HT-29 (cell line): ENCODE measurements around the gene RGS6. TPM values are rescaled to one million over a fixed set of nuclear protein-coding genes. Genes with fewer than 3 reads are reported as not detected.
A peak's percentile ranks its signal among the peaks of the same experiment; 100 is the strongest.

ENCODE experiments used
- DNase-seq: peaks from one replicate; pipeline ENCODE4 v3.0.0-alpha.2; 2015; ENCODE audit warnings: low spot score
- total RNA-seq: library from RNA; depleted of rRNA; stranded (reverse); fragments of >200 nt; shearing (Covaris generic); gene quantifications from 2 replicates; pipeline ENCODE4 v1.2.3, GENCODE V29; 2014

Gene RGS6
- total RNA-seq, 1 experiment from 2014 or later: not detected

DNA sequence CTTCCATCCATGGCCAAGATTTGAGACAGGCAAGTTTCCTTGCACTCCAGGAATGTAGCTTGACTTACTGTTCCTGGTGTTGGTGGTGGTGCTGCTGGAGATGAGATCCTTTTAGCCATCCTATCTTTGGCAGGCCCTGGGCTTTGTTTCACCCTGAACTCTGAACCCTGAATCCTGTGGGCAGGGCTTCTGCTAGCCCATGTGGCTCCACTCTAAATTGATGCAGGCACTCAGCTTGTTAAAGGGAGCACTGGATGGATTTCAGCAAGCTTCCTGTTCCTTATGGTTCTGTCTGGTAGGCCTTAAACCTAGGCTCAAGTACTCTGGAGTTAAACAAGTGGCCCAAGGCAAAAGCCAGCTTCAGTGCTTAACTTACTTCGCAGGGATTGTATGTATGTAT, 138.2 kb downstream of the RGS6 start:
- no peak for DNase-seq

DNA sequence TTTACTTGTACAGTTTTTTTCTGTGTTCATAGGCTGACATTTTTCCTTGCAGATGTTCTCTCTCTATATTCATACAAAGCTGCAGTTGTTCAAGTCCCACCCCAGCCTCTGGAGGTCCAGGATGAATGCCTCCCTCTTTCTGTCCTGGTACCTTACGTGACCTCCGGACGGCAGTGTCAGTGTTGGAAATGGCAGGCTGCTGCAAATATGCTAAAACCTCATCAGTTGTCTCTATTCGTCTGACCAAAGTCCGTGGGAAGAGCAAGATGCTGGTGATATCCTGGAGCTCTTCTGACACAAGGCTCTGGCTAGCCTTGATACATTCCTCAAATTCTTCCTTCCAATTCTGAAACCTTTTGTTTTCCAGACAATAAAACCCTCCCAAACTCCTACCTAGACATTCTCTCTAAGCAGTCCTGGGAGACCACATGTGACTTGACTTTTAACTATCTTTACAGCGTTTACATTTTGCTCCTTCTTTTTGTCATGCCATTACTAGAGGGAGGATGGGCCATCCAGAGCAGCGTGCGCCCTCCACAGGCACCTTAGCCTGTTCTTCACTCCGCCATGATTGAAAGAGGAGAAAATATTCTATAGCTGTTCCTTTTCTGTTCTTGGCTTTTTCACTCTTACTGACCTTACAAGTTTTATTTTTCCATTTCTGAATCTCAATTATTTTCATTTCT, 143.6 kb downstream of the RGS6 start:
- DNase-seq: no peak

DNA sequence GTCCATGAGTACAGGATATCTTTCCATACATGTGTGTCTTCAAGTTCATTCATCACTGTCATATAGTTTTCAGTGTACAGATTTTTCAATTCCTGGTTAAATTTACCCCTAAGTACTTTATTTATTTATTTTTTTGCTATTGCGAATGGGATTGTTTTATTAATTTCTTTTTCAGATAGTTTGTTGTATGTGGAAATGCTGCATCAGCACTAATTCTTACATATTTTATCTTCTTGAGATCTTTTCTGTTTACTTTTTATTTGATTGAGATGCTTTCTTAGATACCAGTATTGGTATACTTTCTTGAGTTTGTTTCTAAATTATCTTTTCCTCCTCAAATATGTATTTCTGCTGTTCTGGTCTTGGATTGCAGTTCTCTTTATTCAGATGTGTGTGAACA, 148.9 kb downstream of the RGS6 start:
- DNase-seq: no peak

DNA sequence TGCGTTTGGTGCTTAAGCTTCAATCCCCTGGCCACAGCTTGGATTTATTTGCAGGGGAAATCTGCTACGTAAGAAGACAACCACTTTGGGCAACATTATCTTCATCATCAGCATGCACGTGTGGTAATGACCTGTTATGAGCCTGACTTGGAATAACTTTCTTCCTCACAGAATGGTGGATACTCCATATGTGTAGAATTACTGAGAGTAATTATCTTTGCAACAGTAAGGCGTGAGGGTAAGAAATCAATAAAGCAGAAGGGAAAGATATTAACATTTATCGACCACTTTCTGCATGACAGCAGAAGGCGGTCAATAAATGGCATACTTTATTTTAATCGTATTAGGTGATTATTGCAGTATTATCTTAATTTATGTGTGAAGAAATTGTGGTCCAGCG, 152.7 kb downstream of the RGS6 start:
- DNase-seq: no peak

DNA sequence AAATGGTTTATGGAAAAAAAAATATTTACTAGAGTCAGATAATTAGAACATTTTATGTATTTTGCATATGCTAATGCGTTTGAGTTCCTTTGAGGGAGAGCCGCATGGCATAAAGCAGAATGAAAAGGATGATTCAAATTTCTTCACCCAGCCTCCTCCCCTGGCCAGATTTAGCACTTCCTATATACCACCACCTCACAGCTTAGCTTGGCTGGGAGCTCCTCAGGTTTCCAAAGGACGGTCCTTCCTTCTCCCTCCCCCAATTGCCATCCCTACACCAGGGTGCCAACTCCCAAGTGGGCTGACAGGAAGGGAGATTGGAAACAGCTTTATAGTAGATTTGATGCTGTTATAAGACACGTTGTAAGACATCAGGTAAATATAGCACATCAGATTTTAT, 157.4 kb downstream of the RGS6 start:
- DNase-seq: no peak

DNA sequence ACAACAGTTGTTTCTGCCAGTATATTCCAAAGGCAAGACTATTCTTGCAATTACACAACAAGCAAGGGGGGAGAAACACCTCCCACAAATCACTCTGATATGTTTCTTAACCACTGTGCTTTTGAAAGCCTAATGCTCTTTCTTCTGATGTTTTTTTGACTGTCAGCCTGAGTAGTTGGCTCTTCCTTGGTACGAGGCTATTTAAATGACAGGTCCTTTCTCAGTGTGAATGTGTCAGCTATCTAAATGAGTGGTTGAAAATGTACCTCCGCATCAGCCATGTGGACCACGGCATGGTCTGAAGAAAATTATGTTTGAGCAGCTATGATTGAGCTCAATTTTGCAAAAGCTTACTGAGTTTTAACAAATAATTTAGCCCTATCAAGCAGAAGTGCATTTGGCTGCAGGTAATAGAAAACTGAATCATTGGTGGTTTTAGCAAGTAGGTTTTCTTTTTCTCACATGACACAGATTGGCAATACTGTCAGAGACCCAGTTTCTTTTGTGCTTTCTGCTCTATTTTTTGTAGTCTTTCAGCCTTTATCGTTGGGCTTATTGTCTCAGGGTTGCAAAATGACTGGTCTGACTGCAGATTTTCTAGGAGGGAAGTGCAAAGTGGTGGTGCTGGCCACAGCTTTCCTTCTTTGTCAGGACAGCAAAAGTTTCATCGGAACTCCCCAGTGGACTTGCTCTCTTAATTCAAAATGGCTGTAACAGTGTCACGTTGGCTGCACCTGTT, 162.8 kb downstream of the RGS6 start:
- no peak for DNase-seq

DNA sequence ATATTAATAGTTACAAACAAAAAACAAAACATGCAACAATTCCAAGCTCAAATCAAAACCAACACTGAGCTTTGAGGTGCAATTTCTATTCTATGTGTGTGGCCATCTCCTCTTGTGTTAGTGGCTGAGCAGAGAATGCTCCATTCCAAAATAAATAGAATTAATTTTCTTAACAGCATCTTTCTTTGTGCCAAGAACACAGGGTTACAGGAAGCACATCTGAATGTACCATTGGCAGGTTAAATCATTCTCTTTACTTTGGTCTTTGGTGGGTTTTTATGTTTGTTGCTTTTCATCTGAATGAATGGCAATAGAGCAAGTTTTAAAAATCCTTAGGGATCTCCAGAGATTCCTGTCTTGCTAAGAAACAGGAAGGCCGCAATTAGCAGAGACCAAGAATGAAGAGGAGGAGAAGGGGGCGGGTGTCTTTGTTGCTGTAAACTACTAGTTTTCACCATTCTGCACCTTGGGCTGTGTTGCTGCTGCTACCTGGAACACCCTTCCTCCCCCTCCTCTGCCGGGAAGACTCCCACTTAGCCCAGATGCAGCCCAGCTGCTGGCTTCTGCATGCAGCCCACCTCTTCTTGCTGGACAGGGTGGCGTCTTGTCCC, 165.0 kb downstream of the RGS6 start:
- no peak for DNase-seq

DNA sequence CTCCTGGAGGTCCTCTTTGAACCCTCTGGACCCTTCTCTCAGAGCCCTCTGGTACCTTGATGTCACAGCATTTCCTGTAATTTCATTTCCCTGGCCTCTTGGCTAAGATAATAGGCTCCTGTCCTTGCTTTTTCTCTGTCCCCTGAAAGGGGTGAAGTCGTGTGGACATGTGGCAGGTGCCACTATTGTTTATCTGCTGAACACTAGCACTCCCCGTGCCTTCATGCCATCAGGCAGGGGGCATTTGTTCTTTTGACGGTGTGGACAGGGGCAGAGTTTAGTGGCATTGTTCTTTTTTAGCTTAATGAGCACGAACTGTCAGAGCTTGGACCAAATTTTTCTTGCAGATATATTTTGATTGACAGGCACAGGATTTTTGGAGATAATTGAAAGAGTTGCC, 166.0 kb downstream of the RGS6 start:
- DNase-seq: no peak

DNA sequence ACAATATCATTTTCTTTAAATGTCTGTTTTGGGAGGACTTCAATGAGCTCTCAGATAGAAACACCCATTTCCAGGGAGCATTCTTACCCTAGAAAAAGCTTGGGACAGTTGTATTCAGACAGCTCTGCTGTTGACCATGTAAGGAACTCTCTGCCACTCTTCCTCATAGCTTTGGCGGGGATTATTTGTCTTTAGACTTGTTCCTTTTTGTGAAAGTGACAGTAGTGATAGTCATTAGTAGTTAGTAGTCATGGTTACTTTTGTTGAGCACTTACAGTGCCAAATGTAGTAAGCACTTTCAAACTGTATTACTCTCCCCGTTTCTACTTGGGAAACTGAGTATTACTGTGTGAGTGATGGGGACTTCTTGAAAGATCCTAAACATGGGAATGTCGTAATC, 167.3 kb downstream of the RGS6 start:
- DNase-seq: no peak

DNA sequence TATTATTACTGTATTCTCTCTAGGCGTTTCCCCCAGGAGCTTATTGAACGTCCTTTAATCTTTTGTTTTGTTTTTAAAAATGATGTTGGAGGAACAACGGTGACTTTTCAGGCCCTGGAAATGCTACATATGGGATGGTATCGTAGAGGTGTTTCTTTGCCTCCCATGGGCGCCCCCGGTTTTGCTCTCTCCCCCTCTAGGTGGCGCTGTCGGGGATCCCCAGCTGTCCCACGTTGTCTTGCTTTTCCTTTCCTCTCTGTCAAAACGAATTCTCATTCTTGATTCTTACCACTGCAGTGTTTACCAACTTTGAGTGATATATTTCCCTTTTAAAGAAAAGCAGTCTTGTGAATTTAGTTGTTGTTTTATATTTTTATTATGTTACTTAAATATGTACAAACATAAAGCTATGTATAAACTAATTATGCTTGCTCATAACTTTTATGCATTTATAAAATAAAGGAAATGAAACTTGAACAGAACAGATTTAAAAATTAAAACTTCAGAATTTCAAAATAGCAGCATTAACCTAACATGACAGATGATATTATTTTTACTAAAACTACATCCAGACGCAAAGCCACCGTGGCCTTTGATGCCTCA, 171.9 kb downstream of the RGS6 start:
- peak; percentile 32 for DNase-seq

DNA sequence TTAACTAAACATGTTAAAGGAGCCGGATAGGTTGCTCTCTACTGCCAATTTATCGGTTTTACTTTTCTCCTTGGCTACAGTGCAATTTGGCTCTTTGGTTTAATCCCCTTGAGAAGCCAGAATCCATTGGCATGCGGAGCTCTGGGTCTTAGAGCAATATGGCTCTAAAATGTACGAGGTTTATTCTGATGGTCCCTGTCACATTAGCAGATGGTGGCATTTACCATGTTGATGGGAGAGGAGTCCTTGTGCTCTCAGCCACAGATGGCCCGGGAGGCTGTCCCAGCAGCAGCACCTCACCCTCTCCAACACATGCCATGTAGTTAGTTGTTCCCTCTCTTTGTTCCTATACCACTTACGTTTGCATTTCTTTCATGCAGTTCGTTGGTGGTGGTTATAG, 179.7 kb downstream of the RGS6 start:
- DNase-seq: no peak

DNA sequence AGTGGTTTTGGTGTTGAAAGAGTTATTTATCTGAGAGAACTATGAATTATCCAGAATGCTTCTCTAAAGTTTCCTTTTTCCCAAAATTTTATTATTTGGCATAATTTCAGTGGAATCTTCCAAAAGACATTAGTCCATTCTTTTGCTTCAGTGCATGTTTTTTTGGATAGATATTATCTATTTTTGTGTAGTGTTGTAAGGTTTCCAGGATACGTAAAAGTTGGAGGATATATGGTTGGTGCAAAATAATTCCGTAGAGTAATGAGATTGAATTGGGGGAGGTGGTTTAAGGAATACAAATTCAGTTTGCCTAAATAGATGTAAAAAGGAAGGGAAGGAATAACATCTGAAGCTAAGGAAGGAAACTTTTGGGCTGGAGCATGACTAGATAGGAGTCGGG, 186.6 kb downstream of the RGS6 start:
- DNase-seq: no peak

DNA sequence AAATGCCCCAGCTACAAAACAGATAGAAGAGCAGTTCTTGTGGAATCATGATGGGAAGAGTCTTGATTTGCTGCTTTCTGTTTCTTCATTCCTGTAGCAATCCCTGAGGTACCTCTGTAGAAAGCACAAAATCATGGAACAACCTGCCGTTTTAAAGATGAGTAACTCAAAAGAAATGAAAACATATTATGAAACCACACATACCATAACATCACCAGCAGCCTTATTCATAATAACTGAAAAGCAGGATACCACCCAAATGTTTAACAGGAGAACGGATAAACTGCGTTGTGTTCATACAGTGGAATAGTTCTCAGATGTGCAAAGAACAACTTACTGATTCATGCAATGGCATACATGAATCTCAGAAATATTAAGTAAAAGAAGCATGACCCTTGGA, 188.1 kb downstream of the RGS6 start:
- DNase-seq: no peak

DNA sequence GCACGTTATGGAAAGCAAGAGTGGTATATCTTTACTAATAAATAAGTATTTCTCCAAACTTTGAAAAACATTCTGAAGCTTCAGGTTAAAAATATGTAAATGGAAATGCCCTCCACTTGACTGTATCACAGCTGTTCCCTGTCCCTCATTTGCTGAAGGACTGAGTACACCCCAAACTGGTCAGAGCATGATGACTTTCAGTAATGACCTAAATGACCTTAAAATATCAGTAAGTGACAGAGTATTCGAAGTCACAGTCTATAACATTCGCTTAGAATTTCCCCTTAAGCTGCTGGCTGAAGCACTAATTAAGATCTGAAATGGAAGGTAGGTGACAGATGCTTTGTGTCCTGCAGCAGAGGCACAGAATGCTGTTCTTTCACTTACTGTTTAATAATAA, 191.5 kb downstream of the RGS6 start:
- no peak for DNase-seq

DNA sequence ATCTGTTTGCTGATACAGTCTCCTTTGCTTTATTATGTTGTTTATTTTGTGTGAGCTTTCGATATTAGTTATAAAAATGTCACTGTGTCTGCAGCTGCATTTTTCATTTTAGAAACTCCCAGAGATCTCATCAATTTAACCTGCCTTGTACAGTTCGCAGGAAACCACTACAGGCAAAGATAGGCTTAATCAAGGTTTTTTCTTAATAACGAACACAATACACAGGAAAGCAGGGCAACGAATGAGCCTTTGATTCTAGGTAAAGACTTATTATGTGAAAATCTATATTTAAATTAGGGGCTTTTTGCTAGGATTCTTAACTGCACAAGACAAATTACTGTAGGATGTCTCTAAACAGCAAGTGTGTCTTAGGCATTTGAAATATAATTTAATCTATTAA, 191.9 kb downstream of the RGS6 start:
- DNase-seq: no peak

DNA sequence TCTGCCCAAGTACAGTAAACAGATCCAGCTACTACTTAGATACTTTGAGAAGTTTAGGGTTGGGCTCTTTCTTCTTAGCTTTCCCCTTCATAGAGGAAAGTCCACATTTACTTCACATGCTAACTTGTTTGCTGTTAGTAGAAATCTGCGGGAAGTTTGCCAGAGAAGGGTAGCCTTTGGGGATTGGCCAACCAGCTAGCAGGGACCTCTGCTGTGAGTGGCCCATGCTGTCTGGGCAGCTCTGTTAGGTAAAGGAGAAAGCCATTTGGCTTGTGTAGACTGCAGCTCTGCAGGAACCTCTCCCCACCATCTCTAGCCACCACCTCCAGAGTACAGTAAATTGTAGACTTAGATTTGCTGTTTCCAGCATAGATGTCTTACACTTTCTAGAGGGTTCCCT, 193.9 kb downstream of the RGS6 start:
- no peak for DNase-seq

DNA sequence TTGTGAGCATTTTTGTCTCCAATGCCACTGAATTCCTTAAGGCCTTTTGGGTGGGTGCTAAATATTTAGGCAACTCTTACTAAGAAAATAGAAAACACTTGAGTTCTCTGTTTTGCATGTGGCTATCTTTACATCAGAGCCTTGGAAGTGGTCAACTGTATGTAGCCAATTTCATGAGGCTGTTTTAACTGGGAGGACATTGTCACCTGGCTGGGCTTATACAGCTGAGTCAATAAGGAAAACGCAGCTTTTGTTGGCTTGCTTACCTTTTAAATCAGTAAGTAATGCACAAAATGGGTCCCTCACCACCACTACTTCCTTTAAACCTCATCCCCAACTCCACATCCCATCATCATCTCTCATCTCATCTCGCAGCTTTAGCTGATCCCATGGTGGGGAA, 194.3 kb downstream of the RGS6 start:
- DNase-seq: no peak

DNA sequence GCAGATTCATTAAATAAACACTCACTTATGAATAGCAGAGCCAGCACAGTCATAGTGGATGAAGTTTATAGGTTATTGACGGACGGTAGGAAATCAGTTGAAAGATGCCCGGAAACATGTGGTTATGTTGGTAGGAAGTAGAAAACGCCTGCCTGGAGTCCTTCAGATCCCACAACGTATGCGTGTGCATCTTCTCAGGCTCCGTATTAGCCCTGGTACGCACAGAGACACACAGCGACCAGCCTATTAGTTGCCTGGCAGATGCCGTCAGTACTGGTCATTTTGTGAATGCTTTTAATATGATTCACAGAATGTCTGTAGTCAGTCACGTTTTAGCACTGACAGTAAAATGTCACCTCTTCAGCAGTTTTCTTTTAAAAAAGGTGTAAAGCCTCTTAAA, 196.4 kb downstream of the RGS6 start:
- DNase-seq: no peak

DNA sequence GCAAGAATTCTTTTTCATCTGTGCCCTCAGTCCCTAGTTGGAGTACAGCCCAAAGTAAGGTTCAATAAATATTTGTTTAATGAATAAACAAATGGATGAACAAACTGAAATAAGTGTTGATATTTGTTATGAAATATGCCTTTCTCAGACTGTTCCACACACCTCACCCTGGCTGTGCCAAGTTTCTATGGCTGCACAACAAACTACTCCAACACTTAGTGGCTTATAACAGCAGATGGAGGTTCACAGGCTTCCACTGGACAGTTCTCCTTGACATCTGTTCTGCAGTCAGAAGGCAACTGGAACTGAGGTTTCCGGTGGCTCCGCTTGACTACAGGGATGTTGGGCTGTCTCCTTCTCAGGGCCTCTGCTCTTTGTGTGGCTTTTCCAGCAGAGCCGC, 197.1 kb downstream of the RGS6 start:
- no peak for DNase-seq

DNA sequence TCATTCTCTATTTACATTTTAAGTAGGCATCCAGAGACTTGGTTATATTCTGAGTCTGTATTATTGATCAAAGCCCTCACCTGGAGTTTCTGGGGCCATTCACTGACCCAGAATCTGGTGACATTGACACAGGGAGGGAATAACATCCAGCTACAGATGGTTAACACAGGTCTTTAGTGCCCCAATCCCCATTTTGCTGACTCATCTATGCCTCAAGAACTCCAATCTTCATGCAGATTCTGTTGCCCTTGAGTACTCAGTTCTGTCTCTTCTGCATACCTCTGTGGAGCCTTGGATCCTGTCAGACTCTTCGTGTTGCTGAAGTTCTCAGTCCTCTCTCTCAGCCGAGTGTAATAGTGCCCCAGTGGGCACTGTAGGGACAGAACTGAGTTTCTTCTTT, 208.9 kb downstream of the RGS6 start:
- no peak for DNase-seq

DNA sequence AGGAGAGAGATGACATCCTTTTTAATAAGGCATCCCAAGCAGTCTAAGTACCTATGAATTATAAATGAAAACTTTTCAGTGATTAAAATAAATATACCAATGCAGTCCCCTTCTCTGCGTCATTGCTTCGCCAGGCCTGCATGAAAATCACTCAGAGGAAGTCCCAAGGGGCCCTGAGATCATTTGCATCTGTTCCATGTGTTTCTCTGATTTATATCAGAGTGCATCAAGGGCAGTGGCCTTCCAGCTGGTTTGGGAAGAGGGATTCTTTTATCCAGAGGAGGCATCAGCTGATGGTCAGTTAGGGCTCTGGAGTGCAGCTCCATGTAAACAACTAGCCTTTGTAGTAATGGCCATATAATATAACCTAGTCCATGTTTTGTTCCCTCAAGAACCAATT, 210.1 kb downstream of the RGS6 start:
- DNase-seq: no peak

DNA sequence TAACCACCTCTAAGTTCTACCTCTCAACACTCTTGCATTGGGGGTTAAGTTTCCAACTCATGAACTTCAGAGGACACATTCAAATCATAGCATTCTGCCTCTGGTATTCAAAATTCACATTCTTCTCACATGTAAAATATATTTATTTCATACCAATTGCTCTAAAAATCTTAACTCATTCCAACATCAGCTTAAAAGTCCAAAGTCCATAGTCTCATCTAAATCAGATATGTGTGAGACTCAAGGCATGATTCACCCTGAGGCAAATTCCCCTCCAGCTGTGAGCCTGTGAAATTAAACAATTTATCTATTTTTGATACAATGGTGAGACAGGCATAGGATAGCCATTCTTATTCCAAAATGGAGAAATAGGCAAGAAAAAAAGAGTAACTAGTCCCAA, 214.0 kb downstream of the RGS6 start:
- no peak for DNase-seq
